ENCODE measurements around the gene ZDHHC8. TPM values are rescaled to one million over a fixed set of nuclear protein-coding genes. Genes with fewer than 3 reads are reported as not detected.

ZDHHC8 gene
- total RNA-seq, 1 experiment from 2014 or later: 51.7 TPM

DNA sequence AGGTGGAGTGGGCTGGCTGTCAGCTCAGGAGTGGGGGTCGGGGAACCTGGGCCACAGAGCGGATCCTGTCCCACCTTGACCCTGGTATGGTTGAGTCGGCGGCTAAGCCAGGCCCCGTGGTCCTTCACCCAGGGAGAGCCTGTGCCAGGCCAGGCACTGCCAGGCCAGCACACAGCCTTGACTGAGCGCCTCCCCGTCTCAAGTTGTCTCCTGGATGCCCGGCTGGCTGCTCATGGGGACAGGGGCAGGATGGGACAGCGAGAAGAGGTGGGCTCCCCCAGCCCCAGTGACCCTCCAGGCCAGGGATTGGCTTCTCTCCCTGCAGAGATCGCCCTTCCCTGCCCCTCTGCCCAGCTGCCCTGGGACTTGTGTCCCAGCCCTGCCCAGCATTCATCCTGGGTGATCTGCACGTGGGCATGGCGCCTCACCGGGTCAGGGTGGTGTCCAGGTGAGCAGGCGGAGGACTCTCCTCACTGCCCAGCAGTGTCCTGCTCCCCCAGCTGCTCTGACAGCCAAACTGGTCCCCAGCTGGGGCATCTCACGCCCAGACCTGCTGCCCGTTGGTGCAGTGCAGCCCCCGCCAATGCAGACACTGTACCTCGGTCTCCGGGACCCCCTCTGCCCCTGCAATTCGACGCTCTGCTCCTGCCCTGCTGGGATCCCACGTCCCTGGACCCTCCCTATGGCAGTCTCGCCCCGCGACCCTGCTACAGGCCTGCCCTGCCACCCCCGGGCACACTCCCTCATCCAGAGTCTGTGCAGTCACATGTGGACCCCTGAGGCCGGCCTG is 48.0 kb downstream of the ZDHHC8 start:
- H3K4me1 ChIP-seq (ENCODE audit: insufficient read depth, low read length): no peaks in the 10 kb centered on the region

More for the DNA sequence above, 48.0 kb downstream of the ZDHHC8 start:
- Histone ChIP-seq H2BK12ac (ENCODE audit: insufficient read length, low read depth, low read length) (no peak overlapping the region), H3K4ac (ENCODE audit: low read depth, low read length) (no peak overlapping the region), H4K91ac (ENCODE audit: insufficient read length, low read depth, low read length) (no peak overlapping the region), H3K56ac (ENCODE audit: insufficient read length, low read depth, low read length) (no peak overlapping the region), H3K79me2 (ENCODE audit: insufficient read depth, low read length) (no peaks in the 10 kb centered on the region), H3K27ac (ENCODE audit: insufficient read length, low read depth, low read length) (no peak overlapping the region), H2BK20ac (ENCODE audit: low read depth, low read length, poor library complexity, severe bottlenecking) (no peak overlapping the region), H3K9ac (ENCODE audit: extremely low read depth, insufficient read length, low read length) (no peak overlapping the region), H3K23ac (ENCODE audit: insufficient read length, low read depth, low read length) (no peak overlapping the region), H3K9me3 (ENCODE audit: control insufficient read depth, low read depth, low read length) (no peaks in the 10 kb centered on the region), H3K18ac (ENCODE audit: insufficient read length, low read depth, low read length) (no peak overlapping the region), H3K27me3 (ENCODE audit: insufficient read depth, low read length) (no peaks in the 10 kb centered on the region), H2BK15ac (ENCODE audit: low read depth, low read length) (no peak overlapping the region), H3K4me2 (ENCODE audit: insufficient read depth, insufficient read length, low read length) (no peak overlapping the region), H3K23me2 (ENCODE audit: insufficient read length, low read depth, low read length, poor library complexity, severe bottlenecking) (no peaks in the 10 kb centered on the region), H3T11ph (ENCODE audit: low read length) (no peak overlapping the region), H4K5ac (ENCODE audit: insufficient read length, low read depth, low read length) (no peak overlapping the region), H2BK120ac (ENCODE audit: low read depth, low read length, poor library complexity, severe bottlenecking) (no peak overlapping the region), H2AFZ (ENCODE audit: low read length) (no peak overlapping the region), H3K79me1 (ENCODE audit: insufficient read depth, low read depth, low read length, poor library complexity, severe bottlenecking) (no peaks in the 10 kb centered on the region), H2AK5ac (ENCODE audit: insufficient read length, low read length) (no peak overlapping the region), H4K8ac (replicated peaks; ENCODE audit: insufficient read length, low read depth, low read length) (no peak overlapping the region), H2BK5ac (ENCODE audit: insufficient read length, low read length) (no peak overlapping the region), H3K14ac (ENCODE audit: insufficient read depth, low read length) (no peak overlapping the region; the same call in 1 of the 2 replicates), H4K20me1 (ENCODE audit: control insufficient read depth, insufficient read depth, insufficient read length) (peaks cover 3% of the 10 kb centered on the region)
- no CpG with 5 or more reads among the region's 27 CpGs for WGBS (ENCODE audit: extremely low coverage, insufficient read length, low lambda C conversion rate)
- H3K4me3 Mint-ChIP-seq: no peak overlapping the region
- H3K27me3 Mint-ChIP-seq (ENCODE audit: low read depth): no peaks in the 10 kb centered on the region; the same call in 1 of the 2 replicates
- DNase-seq: no peak
- no peak overlapping the region for H3K27ac Mint-ChIP-seq
- H3K36me3 Mint-ChIP-seq (ENCODE audit: insufficient read depth in 1 of 3, low read depth in 3 of 3): no peaks in the 10 kb centered on the region
- H3K9me3 Mint-ChIP-seq: no peaks in the 10 kb centered on the region; a peak in 1 of 5 replicates
- TF ChIP-seq, protein P1, sequence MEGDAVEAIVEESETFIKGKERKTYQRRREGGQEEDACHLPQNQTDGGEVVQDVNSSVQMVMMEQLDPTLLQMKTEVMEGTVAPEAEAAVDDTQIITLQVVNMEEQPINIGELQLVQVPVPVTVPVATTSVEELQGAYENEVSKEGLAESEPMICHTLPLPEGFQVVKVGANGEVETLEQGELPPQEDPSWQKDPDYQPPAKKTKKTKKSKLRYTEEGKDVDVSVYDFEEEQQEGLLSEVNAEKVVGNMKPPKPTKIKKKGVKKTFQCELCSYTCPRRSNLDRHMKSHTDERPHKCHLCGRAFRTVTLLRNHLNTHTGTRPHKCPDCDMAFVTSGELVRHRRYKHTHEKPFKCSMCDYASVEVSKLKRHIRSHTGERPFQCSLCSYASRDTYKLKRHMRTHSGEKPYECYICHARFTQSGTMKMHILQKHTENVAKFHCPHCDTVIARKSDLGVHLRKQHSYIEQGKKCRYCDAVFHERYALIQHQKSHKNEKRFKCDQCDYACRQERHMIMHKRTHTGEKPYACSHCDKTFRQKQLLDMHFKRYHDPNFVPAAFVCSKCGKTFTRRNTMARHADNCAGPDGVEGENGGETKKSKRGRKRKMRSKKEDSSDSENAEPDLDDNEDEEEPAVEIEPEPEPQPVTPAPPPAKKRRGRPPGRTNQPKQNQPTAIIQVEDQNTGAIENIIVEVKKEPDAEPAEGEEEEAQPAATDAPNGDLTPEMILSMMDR (conservative IDR thresholded peaks at IDR 0.05): no peak
- peaks cover 3 to 13% of the 10 kb centered on the region in 2 experiments; a peak in 2 of 4 replicates for H3K4me1 Mint-ChIP-seq
